H1 (cell line): ENCODE data around the gene SYT2. TPM values are rescaled to one million over a fixed set of nuclear protein-coding genes. Genes with fewer than 3 reads are reported as not detected.

Experiments used
- CTCF ChIA-PET: fragments of 300-600 bp; sonication (Branson Sonifier 250); formaldehyde crosslinking; loops from one replicate; lab custom pipeline; 2021; ENCODE audit not compliant: partially characterized antibody; lab: Charles Lee
- POLR2A ChIA-PET: fragments of 300-600 bp; sonication (Branson Sonifier 250); formaldehyde crosslinking; loops from one replicate; lab custom pipeline; 2021; ENCODE audit warnings: inconsistent platforms; ENCODE audit not compliant: partially characterized antibody; lab: Charles Lee
- DNase-seq, 2 experiments: peaks; one replicate each; pipeline versions ENCODE4 v3.0.0 to v3.0.0-alpha.2; 2010 to 2022; ENCODE audit warnings: low spot score in 2 of 2, low read depth in 1 of 2, mixed read lengths in 1 of 2
- FAIRE-seq: peaks from 2 replicates; lab custom pipeline; 2011; peaks lifted over from hg19 to GRCh38; lab: Jason Lieb, UNC
- H2AFZ ChIP-seq: 2 replicates; pipeline ENCODE4 v1.8.1; 2012; ENCODE audit warnings: low read length, inconsistent platforms
- H2AK5ac ChIP-seq: 2 replicates; pipeline ENCODE4 v1.6.1; 2013; ENCODE audit warnings: low read depth, low read length
- H2BK120ac ChIP-seq: replicated peaks from 2 replicates; pipeline ENCODE3; 2013; ENCODE audit warnings: low read depth, low read length, inconsistent platforms
- H2BK12ac ChIP-seq: 2 replicates; pipeline ENCODE4 v1.6.1; 2013; ENCODE audit warnings: low read depth, low read length
- H2BK15ac ChIP-seq: 2 replicates; pipeline ENCODE4 v1.6.1; 2013; ENCODE audit warnings: low read length
- H2BK20ac ChIP-seq: 2 replicates; pipeline ENCODE4 v1.6.1; 2013; ENCODE audit warnings: low read length
- H2BK5ac ChIP-seq: 2 replicates; pipeline ENCODE4 v1.6.1; 2013; ENCODE audit warnings: low read depth, low read length
- H3K14ac ChIP-seq: 2 replicates; pipeline ENCODE4 v1.6.1; 2013; ENCODE audit warnings: inconsistent platforms; ENCODE audit not compliant: insufficient read length
- H3K18ac ChIP-seq: 2 replicates; pipeline ENCODE4 v1.6.1; 2013; ENCODE audit warnings: low read length; ENCODE audit errors: extremely low read depth
- H3K23ac ChIP-seq: 2 replicates; pipeline ENCODE4 v1.6.1; 2013; ENCODE audit warnings: inconsistent platforms; ENCODE audit not compliant: insufficient read length
- H3K23me2 ChIP-seq: 2 replicates; pipeline ENCODE4 v1.6.1; 2013; ENCODE audit warnings: low read depth, low read length
- H3K27ac ChIP-seq: 2 replicates; pipeline ENCODE4 v1.6.1; 2011; ENCODE audit warnings: low read depth, low read length, inconsistent platforms
- H3K27me3 ChIP-seq, 4 experiments: replicated peaks in 1 of 4; 1 replicate in 1 of 4; 2 replicates in 3 of 4; pipeline versions ENCODE4 v1.6.1 to v1.8.1; 2011 to 2013; ENCODE audit warnings: low read length in 3 of 4, mild to moderate bottlenecking in 3 of 4, inconsistent platforms in 2 of 4, mixed read lengths in 2 of 4, moderate library complexity in 1 of 4; ENCODE audit not compliant: control insufficient read depth in 3 of 4, insufficient read depth in 3 of 4; ENCODE audit errors: extremely low read depth in 1 of 4
- H3K36me3 ChIP-seq, 4 experiments: 2 replicates each; pipeline versions ENCODE4 v1.6.1 to v1.8.1; 2011 to 2013; ENCODE audit warnings: mild to moderate bottlenecking in 4 of 4, low read length in 3 of 4, moderate library complexity in 2 of 4, control low read depth in 1 of 4, inconsistent platforms in 1 of 4; ENCODE audit not compliant: insufficient read depth in 4 of 4, control insufficient read depth in 2 of 4
- H3K4ac ChIP-seq: replicated peaks from 2 replicates; pipeline ENCODE3; 2013; ENCODE audit warnings: low read length, low read depth, mixed read lengths, inconsistent platforms; ENCODE audit not compliant: insufficient read length
- H3K4me1 ChIP-seq, 4 experiments: replicated peaks in 1 of 4; 1 replicate in 1 of 4; 2 replicates in 3 of 4; pipeline versions ENCODE4 v1.6.1 to v1.8.1; 2011 to 2013; ENCODE audit warnings: low read length in 3 of 4, inconsistent platforms in 2 of 4, mixed read lengths in 1 of 4; ENCODE audit not compliant: insufficient read depth in 4 of 4, control insufficient read depth in 3 of 4
- H3K4me2 ChIP-seq, 2 experiments: 2 replicates each; pipeline versions ENCODE4 v1.6.1 to v1.8.1; 2011 to 2013; ENCODE audit warnings: low read depth in 2 of 2, low read length in 2 of 2, control low read depth in 1 of 2, inconsistent platforms in 1 of 2, mild to moderate bottlenecking in 1 of 2; ENCODE audit not compliant: insufficient read depth in 1 of 2
- H3K4me3 ChIP-seq, 4 experiments: fragments of 200-600, 300-600 bp in 1 of 4; sonication (generic), shearing (Covaris generic), sonication (Bioruptor Twin) in 1 of 4; 2 replicates each; pipeline versions ENCODE4 v1.5.1 to v1.8.1; 2011 to 2016; ENCODE audit warnings: low read length in 4 of 4, low read depth in 3 of 4, control low read depth in 2 of 4, inconsistent platforms in 2 of 4, mild to moderate bottlenecking in 2 of 4, mixed read lengths in 1 of 4, moderate library complexity in 1 of 4; ENCODE audit not compliant: insufficient read depth in 2 of 4; ENCODE audit errors: extremely low read depth in 1 of 4
- H3K56ac ChIP-seq: replicated peaks from 2 replicates; pipeline ENCODE3; 2013; ENCODE audit warnings: low read depth, mild to moderate bottlenecking, mixed read lengths, low read length, inconsistent platforms; ENCODE audit not compliant: insufficient read length
- H3K79me1 ChIP-seq: 2 replicates; pipeline ENCODE4 v1.6.1; 2013; ENCODE audit warnings: low read depth, low read length, control low read depth
- H3K79me2 ChIP-seq, 2 experiments: 2 replicates each; pipeline versions ENCODE4 v1.6.1 to v1.8.1; 2012 to 2013; ENCODE audit warnings: low read length in 2 of 2, mild to moderate bottlenecking in 2 of 2, inconsistent platforms in 1 of 2; ENCODE audit not compliant: insufficient read depth in 2 of 2, control insufficient read depth in 1 of 2
- H3K9ac ChIP-seq, 4 experiments: replicated peaks in 1 of 4; 1 replicate in 1 of 4; 2 replicates in 3 of 4; pipeline versions ENCODE4 v1.6.1 to v1.8.1; 2011 to 2013; ENCODE audit warnings: low read depth in 3 of 4, low read length in 3 of 4, control low read depth in 2 of 4, mild to moderate bottlenecking in 2 of 4, moderate library complexity in 2 of 4, inconsistent platforms in 1 of 4; ENCODE audit errors: extremely low read depth in 1 of 4
- H3K9me3 ChIP-seq, 2 experiments: 2 replicates each; pipeline versions ENCODE4 v1.6.1 to v1.8.1; 2012 to 2013; ENCODE audit warnings: mild to moderate bottlenecking in 2 of 2, moderate library complexity in 2 of 2, control low read depth in 1 of 2, inconsistent platforms in 1 of 2, low read depth in 1 of 2, low read length in 1 of 2, mixed read lengths in 1 of 2; ENCODE audit not compliant: insufficient read depth in 2 of 2
- H4K20me1 ChIP-seq, 2 experiments: replicated peaks in 1 of 2; 2 replicates each; pipeline versions ENCODE3 to v1.8.1; 2011 to 2013; ENCODE audit warnings: inconsistent platforms in 2 of 2, low read length in 2 of 2, mild to moderate bottlenecking in 1 of 2; ENCODE audit not compliant: insufficient read depth in 2 of 2, control insufficient read depth in 1 of 2
- H4K5ac ChIP-seq: 2 replicates; pipeline ENCODE4 v1.6.1; 2013; ENCODE audit warnings: low read length, low read depth, mixed read lengths, inconsistent platforms; ENCODE audit not compliant: insufficient read length
- H4K8ac ChIP-seq: 2 replicates; pipeline ENCODE4 v1.8.0; 2013; ENCODE audit warnings: mild to moderate bottlenecking, moderate library complexity, low read length, inconsistent platforms; ENCODE audit not compliant: insufficient read depth; ENCODE audit errors: extremely low read depth
- H4K91ac ChIP-seq: replicated peaks from 2 replicates; pipeline ENCODE3; 2013; ENCODE audit warnings: low read length, mixed read lengths, inconsistent platforms; ENCODE audit not compliant: insufficient read length
- CHD2 ChIP-seq: IDR thresholded peaks from 2 replicates; pipeline ENCODE4 v1.6.1; 2012; ENCODE audit warnings: low read length, improper control_type of control experiment
- SRF ChIP-seq: IDR thresholded peaks from 2 replicates; pipeline ENCODE4 v1.6.1; 2011; ENCODE audit warnings: mild to moderate bottlenecking, low read depth, low read length, moderate library complexity
- WGBS, 2 experiments: shearing (Covaris generic) in 1 of 2; methylation state at CpG; one replicate each; pipeline versions ENCODE4 v1.1.6 to v1.1.7; 2013 to 2015; ENCODE audit warnings: low lambda C conversion rate in 2 of 2, mixed read lengths in 2 of 2, inconsistent platforms in 1 of 2, low coverage in 1 of 2, missing lambda C conversion rate in 1 of 2; ENCODE audit not compliant: insufficient replicate concordance in 2 of 2, insufficient coverage in 1 of 2, insufficient read length in 1 of 2; ENCODE audit errors: extremely low coverage in 1 of 2, missing lambda C conversion rate in 1 of 2; 5-methylcytosine and 5-hydroxymethylcytosine counted together
- polyA plus RNA-seq, 7 experiments: library from polyadenylated mRNA; depleted of rRNA in 3 of 7; stranded (reverse) in 5 of 7; unstranded in 2 of 7; fragments of >200 nt in 5 of 7; fragments of 200-250 nt in 2 of 7; gene quantifications; 1 replicate in 5 of 7; 2 replicates in 1 of 7; 4 replicates in 1 of 7; pipeline versions ENCODE4 v1.2.1 to v1.2.3, GENCODE V29; 2011 to 2013; ENCODE audit warnings: missing spikeins in 2 of 7, mixed read lengths in 2 of 7
- total RNA-seq: library from RNA; stranded (reverse); fragmentation: NEBNext Ultra II Directional; extraction: Animal tissue kit (Norgen Biotek cat#: 25700); gene quantifications from 2 replicates; pipeline ENCODE4 v1.2.1, GENCODE V29; 2021

SYT2 gene
- total and polyA plus RNA-seq, 2 of the 8 experiments (the other 6 are each of a cell fraction or from before 2014, with no cell fraction given): 2.8 to 11.0 TPM

- Histone ChIP-seq H3K4ac (no peak overlapping the region), H3K36me3 (no peaks in the 10 kb centered on the region), H3K56ac (no peak overlapping the region), H4K91ac (no peak overlapping the region), H3K4me3 (peak overlapping the region in 1 of 4 experiments; percentile 0; a peak in 1 of 8 replicates), H2AFZ (no peak overlapping the region), H2BK5ac (no peak overlapping the region), H3K79me1 (no peaks in the 10 kb centered on the region), H2BK120ac (no peak overlapping the region), H3K18ac (no peak overlapping the region), H3K9me3 (no peaks in the 10 kb centered on the region), H3K23ac (no peak overlapping the region), H3K27ac (no peak overlapping the region), H3K4me1 (peaks cover 0 to 27% (median 19%) of the 10 kb centered on the region in 4 experiments; a peak in 6 of 7 replicates), H3K27me3 (no peaks in the 10 kb centered on the region), H3K9ac (no peak overlapping the region; a peak in 1 of 7 replicates), H4K8ac (no peak overlapping the region), H3K4me2 (peak overlapping the region; percentile 26 to 43; a peak in 3 of 4 replicates), H3K23me2 (no peaks in the 10 kb centered on the region), H4K5ac (no peak overlapping the region), H3K14ac (no peak overlapping the region), H2AK5ac (no peak overlapping the region), H3K79me2 (no peaks in the 10 kb centered on the region), H2BK12ac (no peak overlapping the region), H2BK15ac (no peak overlapping the region), H2BK20ac (no peak overlapping the region), H4K20me1 (no peaks in the 10 kb centered on the region)
- no peak for DNase-seq
- POLR2A ChIA-PET: interaction anchor here (0.7 to 1.2 kb wide), 3 partner anchors 10 to 16 kb away, joined by 3 to 4 read pairs (median 3); no protein-coding TSS in a partner anchor
- CTCF ChIA-PET: interaction anchor here (0.6 to 3.3 kb wide), 20 partner anchors 9 to 388 kb away, joined by 3 to 22 read pairs (median 4); no protein-coding TSS in a partner anchor
- peak; percentile 69; the same call in 1 of the 2 replicates for TF ChIP-seq SRF
- no peak for TF ChIP-seq CHD2
- WGBS, 2 experiments: 22% methylated on average over 4 of the region's 4 CpGs; no CpG with 5 or more reads in 1 of the 2 experiments
- no peak for FAIRE-seq
Measured at GRCh38 chr1:202578001-202578504, 132.2 kb downstream of the SYT2 start.
